Measurements from ENCODE around the gene XCL2. TPM values are rescaled to one million over a fixed set of nuclear protein-coding genes. Genes with fewer than 3 reads are reported as not detected.

The XCL2 gene
- total and polyA plus RNA-seq, 7 donors = 1.4 to 1.9 TPM; not detected in 5

GRCh38 chr1:168535536-168535935 is 8.3 kb downstream of the XCL2 start:
- Histone ChIP-seq H3K4me1 (no peaks in the 10 kb centered on the region), H3K9me3 (no peaks in the 10 kb centered on the region), H3K27me3 (no peaks in the 10 kb centered on the region), H3K36me3 (no peaks in the 10 kb centered on the region), H3K4me3 (no peak overlapping the region), H3K27ac (no peak overlapping the region)
- DNase-seq = no peak
- WGBS, 2 donors = 34 to 74% methylated on average over 1 of the region's 1 CpG
- intact Hi-C loops (cut with DNase I) = no loop called here
- TF ChIP-seq POLR2A (IDR thresholded peaks at IDR 0.05) (no peak), EP300 (IDR thresholded peaks at IDR 0.05) (no peak), POLR2AphosphoS5 (IDR thresholded peaks at IDR 0.05) (no peak)
- TF ChIP-seq, protein P1, sequence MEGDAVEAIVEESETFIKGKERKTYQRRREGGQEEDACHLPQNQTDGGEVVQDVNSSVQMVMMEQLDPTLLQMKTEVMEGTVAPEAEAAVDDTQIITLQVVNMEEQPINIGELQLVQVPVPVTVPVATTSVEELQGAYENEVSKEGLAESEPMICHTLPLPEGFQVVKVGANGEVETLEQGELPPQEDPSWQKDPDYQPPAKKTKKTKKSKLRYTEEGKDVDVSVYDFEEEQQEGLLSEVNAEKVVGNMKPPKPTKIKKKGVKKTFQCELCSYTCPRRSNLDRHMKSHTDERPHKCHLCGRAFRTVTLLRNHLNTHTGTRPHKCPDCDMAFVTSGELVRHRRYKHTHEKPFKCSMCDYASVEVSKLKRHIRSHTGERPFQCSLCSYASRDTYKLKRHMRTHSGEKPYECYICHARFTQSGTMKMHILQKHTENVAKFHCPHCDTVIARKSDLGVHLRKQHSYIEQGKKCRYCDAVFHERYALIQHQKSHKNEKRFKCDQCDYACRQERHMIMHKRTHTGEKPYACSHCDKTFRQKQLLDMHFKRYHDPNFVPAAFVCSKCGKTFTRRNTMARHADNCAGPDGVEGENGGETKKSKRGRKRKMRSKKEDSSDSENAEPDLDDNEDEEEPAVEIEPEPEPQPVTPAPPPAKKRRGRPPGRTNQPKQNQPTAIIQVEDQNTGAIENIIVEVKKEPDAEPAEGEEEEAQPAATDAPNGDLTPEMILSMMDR (IDR thresholded peaks at IDR 0.05) = no peak

DNA sequence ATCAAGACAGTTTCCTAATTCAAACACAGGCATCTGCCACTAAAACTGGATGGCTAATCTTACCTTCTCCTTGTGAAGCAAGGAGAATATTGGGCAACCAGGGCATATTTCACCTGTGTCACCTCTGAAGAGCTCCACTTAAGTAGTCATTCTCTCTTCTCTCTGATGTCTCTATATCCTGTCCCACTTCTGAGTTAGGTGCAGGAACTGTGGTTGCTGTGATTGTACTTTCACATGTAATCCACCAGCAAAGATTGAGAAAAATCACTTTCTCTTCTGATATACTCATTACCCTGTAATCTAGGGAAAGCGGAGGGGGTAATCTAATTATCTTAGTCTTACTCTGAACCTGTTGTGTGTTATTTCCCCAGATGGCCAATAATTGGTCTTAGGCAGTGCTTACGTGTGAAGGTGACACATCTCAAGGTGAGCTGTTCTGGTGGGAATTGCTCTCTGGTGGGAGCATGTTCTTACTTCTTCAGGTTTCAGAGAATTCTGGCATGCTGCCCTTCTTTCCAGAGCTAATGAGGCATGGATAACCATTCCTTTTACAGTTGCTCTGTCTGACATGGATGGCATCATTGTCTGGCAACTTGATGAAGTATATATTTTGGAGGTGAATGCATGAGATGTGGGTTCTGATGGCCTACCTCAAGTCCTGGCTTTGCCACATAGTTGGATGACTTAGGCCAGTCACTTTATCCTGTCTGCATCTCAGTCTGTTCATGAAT is 12.0 kb downstream of the XCL2 start:
- Histone ChIP-seq H3K27me3 (no peaks in the 10 kb centered on the region), H3K4me3 (no peak overlapping the region), H3K4me1 (no peaks in the 10 kb centered on the region), H3K36me3 (no peaks in the 10 kb centered on the region), H3K9me3 (no peaks in the 10 kb centered on the region), H3K27ac (no peak overlapping the region)
- DNase-seq = no peak
- intact Hi-C loops (cut with DNase I) = no loop called here
- 82 to 94% methylated on average over 2 of the region's 2 CpGs for WGBS, 2 donors
- no peak for TF ChIP-seq POLR2AphosphoS5 (IDR thresholded peaks at IDR 0.05)
- TF ChIP-seq EP300 (IDR thresholded peaks at IDR 0.05) = no peak
- TF ChIP-seq POLR2A (IDR thresholded peaks at IDR 0.05) = no peak

DNA sequence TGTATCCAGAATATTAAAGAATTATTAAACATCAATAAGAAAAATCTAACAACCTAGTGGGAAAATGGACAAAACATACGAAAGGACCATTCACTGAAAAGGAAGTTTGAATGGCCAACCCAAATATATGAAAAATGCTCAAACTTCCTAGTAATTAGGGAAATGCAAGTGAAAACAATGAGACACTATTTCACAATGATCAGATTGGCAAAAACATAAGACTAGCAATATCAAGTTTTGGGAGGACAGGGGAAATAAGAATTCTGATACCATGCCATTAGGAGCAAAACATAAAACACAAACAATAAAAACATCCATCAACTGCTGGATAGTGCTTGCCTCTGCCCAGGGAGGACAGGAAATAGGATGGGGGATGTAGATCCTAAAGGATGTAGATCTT is 14.3 kb downstream of the XCL2 start:
- no peak for DNase-seq
- WGBS, 2 donors = 84 to 93% methylated on average over 1 of the region's 1 CpG
- no peaks in the 10 kb centered on the region for H3K4me1 ChIP-seq
- H3K9me3 ChIP-seq = no peaks in the 10 kb centered on the region
- no peaks in the 10 kb centered on the region for H3K27me3 ChIP-seq
- TF ChIP-seq POLR2AphosphoS5 (IDR thresholded peaks at IDR 0.05) (no peak), POLR2A (IDR thresholded peaks at IDR 0.05) (no peak), EP300 (IDR thresholded peaks at IDR 0.05) (no peak)
- TF ChIP-seq, protein P1 (IDR thresholded peaks at IDR 0.05) = no peak
- H3K4me3 ChIP-seq = no peak overlapping the region
- intact Hi-C loops (cut with DNase I) = no loop called here
- H3K36me3 ChIP-seq = no peaks in the 10 kb centered on the region
- no peak overlapping the region for H3K27ac ChIP-seq

DNA sequence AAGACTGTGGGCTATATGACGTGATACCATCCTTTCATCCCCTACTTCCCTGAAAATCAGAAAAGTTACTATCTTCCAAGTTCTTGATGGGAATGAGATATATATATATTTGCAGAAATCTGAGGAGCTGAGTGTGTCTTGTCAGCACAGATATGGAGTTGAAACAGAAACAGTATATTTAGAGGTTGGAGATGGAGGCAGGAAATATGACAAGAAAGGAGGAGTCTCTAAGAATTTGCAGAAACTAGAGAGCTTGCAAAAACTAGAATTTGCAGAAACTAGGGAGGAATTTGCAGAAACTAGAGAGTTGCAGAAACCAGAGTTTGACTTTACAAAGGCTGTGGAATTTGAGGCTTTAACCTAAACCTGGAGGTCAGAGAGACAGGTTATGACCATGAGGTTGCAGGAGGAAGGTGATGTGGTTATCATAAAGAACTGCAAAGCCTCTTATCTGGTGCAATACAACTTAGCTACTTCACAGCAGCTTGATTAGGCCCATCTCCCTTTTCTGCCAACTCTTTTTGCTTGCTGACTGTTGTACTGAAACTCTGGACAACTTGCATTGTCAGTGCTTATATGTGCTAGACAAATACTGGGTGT is 22.3 kb downstream of the XCL2 start:
- intact Hi-C loops (cut with DNase I) = no loop called here
- H3K4me1 ChIP-seq = peaks cover 0 to 4% (median 0%) of the 10 kb centered on the region in 4 donors

DNA sequence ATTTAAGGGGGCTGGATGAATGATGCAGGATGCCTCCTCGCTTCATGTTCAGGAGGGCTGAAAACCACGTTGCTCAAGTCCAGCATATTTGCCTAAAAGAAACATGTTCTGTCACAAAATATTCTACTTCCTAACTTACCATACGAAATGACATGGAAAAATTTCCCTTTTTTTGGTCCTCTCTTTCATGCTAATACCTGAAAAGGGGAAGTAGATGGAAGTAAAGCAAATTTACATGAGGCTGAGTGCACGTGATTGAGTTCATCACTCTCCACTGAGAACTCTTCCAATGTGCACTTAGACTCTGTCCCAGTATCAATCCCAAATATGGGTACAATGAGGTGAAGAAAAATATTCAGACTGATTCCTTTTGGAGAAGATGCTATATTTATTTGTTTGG is 23.0 kb downstream of the XCL2 start:
- intact Hi-C loops (cut with DNase I) = no loop called here
- no peak overlapping the region for H3K4me3 ChIP-seq
- no peak for DNase-seq
- H3K9me3 ChIP-seq = peaks cover 0 to 3% (median 0%) of the 10 kb centered on the region in 4 donors
- no peaks in the 10 kb centered on the region for H3K27me3 ChIP-seq
- H3K4me1 ChIP-seq = peaks cover 0 to 4% (median 0%) of the 10 kb centered on the region in 4 donors
- no peaks in the 10 kb centered on the region for H3K36me3 ChIP-seq
- WGBS, 2 donors = 59 to 76% methylated on average over 4 of the region's 4 CpGs
- TF ChIP-seq, protein P1 (IDR thresholded peaks at IDR 0.05) = no peak
- TF ChIP-seq POLR2AphosphoS5 (IDR thresholded peaks at IDR 0.05) (no peak), POLR2A (IDR thresholded peaks at IDR 0.05) (no peak), EP300 (IDR thresholded peaks at IDR 0.05) (no peak)
- H3K27ac ChIP-seq = no peak overlapping the region

More for the DNA sequence above, 22.3 kb downstream of the XCL2 start:
- WGBS, 2 donors = 73 to 91% methylated on average over 1 of the region's 1 CpG
- Histone ChIP-seq H3K27me3 (no peaks in the 10 kb centered on the region), H3K27ac (no peak overlapping the region), H3K36me3 (no peaks in the 10 kb centered on the region), H3K4me3 (no peak overlapping the region), H3K9me3 (peaks cover 0 to 3% (median 0%) of the 10 kb centered on the region in 4 donors)
- no peak for TF ChIP-seq POLR2A (IDR thresholded peaks at IDR 0.05)
- TF ChIP-seq, protein P1 (IDR thresholded peaks at IDR 0.05) = no peak
- TF ChIP-seq EP300 (IDR thresholded peaks at IDR 0.05) = no peak
- no peak for TF ChIP-seq POLR2AphosphoS5 (IDR thresholded peaks at IDR 0.05)
- DNase-seq = no peak

All from sigmoid colon (tissue), 7 donors.